Stimulated activated CD4-positive, alpha-beta T cell treated with anti-CD3 and anti-CD28 coated beads, Interleukin-4, amount 100 ng/mL, for 24 hours (primary cell): Measurements from ENCODE around the gene MEX3C.
A peak's percentile ranks its signal among the peaks of the same experiment; 100 is the strongest.

Experiments
- DNase-seq: peaks from one replicate; pipeline ENCODE4 v3.0.0-alpha.2; 2020

MEX3C gene

GRCh38 chr18:51197661-51198424, at the start of gene MEX3C:
Gene MEX3C (minus strand): TSS chr18:51197681. CDS start chr18:51197320, 361 bp downstream.
- peak; percentile 99 for DNase-seq

GRCh38 chr18:51241226-51241625, 43.7 kb upstream of the MEX3C start:
- no peak for DNase-seq

GRCh38 chr18:51236225-51236624, 38.7 kb upstream of the MEX3C start:
- no peak for DNase-seq

GRCh38 chr18:51235009-51235789, 37.7 kb upstream of the MEX3C start:
- DNase-seq, result peak; percentile 23

GRCh38 chr18:51234117-51235008, 36.9 kb upstream of the MEX3C start:
- DNase-seq, result no peak

- no peak for DNase-seq
Measured at GRCh38 chr18:51229328-51229727, 31.8 kb upstream of the MEX3C start.

GRCh38 chr18:51227660-51228059, 30.2 kb upstream of the MEX3C start:
- DNase-seq, result no peak

- DNase-seq, result no peak
Measured at GRCh38 chr18:51226587-51227350, 29.3 kb upstream of the MEX3C start.

GRCh38 chr18:51226068-51226467, 28.6 kb upstream of the MEX3C start:
- DNase-seq, result no peak

GRCh38 chr18:51212606-51213005, 15.1 kb upstream of the MEX3C start:
- no peak for DNase-seq

GRCh38 chr18:51211552-51211951, 14.1 kb upstream of the MEX3C start:
- DNase-seq, result peak; percentile 39

- DNase-seq, result peak; percentile 41
Measured at GRCh38 chr18:51196811-51197660, 445 bp downstream of the MEX3C start.

GRCh38 chr18:51196118-51196810, 1.2 kb downstream of the MEX3C start:
- peak; percentile 54 for DNase-seq

- peak; percentile 32 for DNase-seq
Measured at GRCh38 chr18:51195451-51196117, 1.9 kb downstream of the MEX3C start.

- DNase-seq, result no peak
Measured at GRCh38 chr18:51195086-51195450, 2.4 kb downstream of the MEX3C start.

- no peak for DNase-seq
Measured at GRCh38 chr18:51194604-51195003, 2.9 kb downstream of the MEX3C start.

GRCh38 chr18:51193621-51194287, 3.7 kb downstream of the MEX3C start:
- no peak for DNase-seq

- no peak for DNase-seq
Measured at GRCh38 chr18:51192696-51193095, 4.8 kb downstream of the MEX3C start.

GRCh38 chr18:51192026-51192425, 5.5 kb downstream of the MEX3C start:
- no peak for DNase-seq
